ENCODE measurements around the gene LPCAT2. TPM values are rescaled to one million over a fixed set of nuclear protein-coding genes. Genes with fewer than 3 reads are reported as not detected.
A peak's percentile ranks its signal among the peaks of the same experiment; 100 is the strongest.

Gene LPCAT2
- total RNA-seq, 1 experiment from 2014 or later, result 62.1 TPM

DNA sequence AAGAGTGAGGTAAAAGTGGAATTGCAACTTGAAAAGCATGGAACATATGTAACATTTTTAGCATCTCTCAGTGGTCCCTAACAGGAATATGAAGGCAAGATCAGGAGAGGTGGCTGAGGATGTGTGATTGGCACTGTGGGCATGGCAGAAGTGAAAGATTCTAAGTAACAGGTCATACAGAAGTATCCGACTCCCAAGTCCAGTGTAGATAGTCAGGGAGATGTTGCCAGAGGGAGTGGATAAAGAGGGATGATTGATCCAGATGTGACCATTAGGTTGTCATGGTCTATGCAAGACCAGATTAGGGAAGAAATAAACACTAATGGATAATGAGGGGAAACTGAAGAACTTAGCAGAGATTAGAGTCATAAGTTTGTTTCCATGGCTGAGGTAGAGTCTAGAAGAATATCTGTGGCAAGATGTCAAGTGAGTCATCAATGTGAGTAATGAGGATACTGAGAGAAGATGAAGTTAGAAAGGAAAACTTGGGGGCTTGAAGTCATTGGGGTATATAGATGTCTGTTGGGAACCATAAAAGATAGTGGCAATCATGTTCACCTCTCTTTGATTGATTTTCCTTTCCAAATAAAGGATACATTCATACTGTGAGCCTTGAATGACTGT, 33.7 kb downstream of the LPCAT2 start:
- Histone ChIP-seq H3K27ac (ENCODE audit: low read length) (no peak overlapping the region), H3K36me3 (ENCODE audit: control insufficient read depth, insufficient read depth, low read length) (peaks cover 12% of the 10 kb centered on the region), H3K27me3 (ENCODE audit: control insufficient read depth, insufficient read depth, low read length) (no peaks in the 10 kb centered on the region), H3K4me3 (ENCODE audit: low read depth in 2 of 2, low read length in 2 of 2) (no peak overlapping the region), H3K4me1 (ENCODE audit: control insufficient read depth, insufficient read depth, low read length) (peaks cover 3% of the 10 kb centered on the region; the same call in 1 of the 2 replicates), H3K9me3 (ENCODE audit: control insufficient read depth, insufficient read depth, low read depth, low read length) (no peaks in the 10 kb centered on the region)
- intact Hi-C loops (cut with micrococcal nuclease; ENCODE audit: unreplicated experiment) (loop anchor here (10.0 kb wide), 1 partner anchor 162 kb away; no protein-coding TSS in a partner anchor), in situ Hi-C loops (cut with HindIII; ENCODE audit: low pct_unique_long_range_greater_than_20kb, low sequenced_read_pairs) (no loop called here)
- POLR2A ChIA-PET, result no interaction called here
- CTCF ChIA-PET, result no interaction called here
- DNase-seq (ENCODE audit: low read depth, low spot score), result no peak
- ATAC-seq, result no peak
- BruUV-seq (replicated peaks), result no TSS peak
- TF ChIP-seq SIN3A (IDR thresholded peaks at IDR 0.05; ENCODE audit: borderline replicate concordance, insufficient read depth, low read depth, low read length) (no peak), POLR2AphosphoS5 (IDR thresholded peaks at IDR 0.05; ENCODE audit: low read depth, low read length) (no peak)
- TF ChIP-seq, protein P1, sequence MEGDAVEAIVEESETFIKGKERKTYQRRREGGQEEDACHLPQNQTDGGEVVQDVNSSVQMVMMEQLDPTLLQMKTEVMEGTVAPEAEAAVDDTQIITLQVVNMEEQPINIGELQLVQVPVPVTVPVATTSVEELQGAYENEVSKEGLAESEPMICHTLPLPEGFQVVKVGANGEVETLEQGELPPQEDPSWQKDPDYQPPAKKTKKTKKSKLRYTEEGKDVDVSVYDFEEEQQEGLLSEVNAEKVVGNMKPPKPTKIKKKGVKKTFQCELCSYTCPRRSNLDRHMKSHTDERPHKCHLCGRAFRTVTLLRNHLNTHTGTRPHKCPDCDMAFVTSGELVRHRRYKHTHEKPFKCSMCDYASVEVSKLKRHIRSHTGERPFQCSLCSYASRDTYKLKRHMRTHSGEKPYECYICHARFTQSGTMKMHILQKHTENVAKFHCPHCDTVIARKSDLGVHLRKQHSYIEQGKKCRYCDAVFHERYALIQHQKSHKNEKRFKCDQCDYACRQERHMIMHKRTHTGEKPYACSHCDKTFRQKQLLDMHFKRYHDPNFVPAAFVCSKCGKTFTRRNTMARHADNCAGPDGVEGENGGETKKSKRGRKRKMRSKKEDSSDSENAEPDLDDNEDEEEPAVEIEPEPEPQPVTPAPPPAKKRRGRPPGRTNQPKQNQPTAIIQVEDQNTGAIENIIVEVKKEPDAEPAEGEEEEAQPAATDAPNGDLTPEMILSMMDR (IDR thresholded peaks at IDR 0.05), result no peak

DNA sequence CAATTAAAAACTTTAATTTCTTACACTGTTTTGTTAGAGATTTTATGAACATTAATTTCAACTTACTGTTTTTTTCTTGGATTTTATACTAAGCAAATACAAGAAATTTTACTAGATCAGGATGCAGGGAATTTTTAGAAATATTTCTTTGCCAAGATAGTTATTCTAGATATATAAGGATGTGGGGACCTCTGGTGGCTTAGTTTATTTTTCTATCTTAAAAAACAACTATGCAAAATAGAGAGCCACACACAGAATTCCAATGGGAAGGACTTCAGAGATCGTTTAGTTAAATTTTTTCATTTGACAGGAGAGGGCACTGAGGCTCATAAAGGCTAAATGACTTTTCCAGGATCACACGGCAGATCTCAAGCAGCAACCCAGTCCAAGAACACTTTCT, 34.6 kb downstream of the LPCAT2 start:
- ATAC-seq (no peak), DNase-seq (ENCODE audit: low read depth, low spot score) (no peak)
- intact Hi-C loops (cut with micrococcal nuclease; ENCODE audit: unreplicated experiment), result loop anchor here (10.0 kb wide), 1 partner anchor 161 kb away; no protein-coding TSS in a partner anchor
- no peak for TF ChIP-seq SIN3A (IDR thresholded peaks at IDR 0.05; ENCODE audit: borderline replicate concordance, insufficient read depth, low read depth, low read length)
- TF ChIP-seq, protein P1 (IDR thresholded peaks at IDR 0.05), result peak; percentile 29; the same call in 1 of the 2 replicates
- in situ Hi-C loops (cut with HindIII; ENCODE audit: low pct_unique_long_range_greater_than_20kb, low sequenced_read_pairs), result no loop called here
- no TSS peak for BruUV-seq (replicated peaks)
- Histone ChIP-seq H3K27me3 (ENCODE audit: control insufficient read depth, insufficient read depth, low read length) (no peaks in the 10 kb centered on the region), H3K4me3 (ENCODE audit: low read depth in 2 of 2, low read length in 2 of 2) (no peak overlapping the region), H3K27ac (ENCODE audit: low read length) (no peak overlapping the region), H3K9me3 (ENCODE audit: control insufficient read depth, insufficient read depth, low read depth, low read length) (no peaks in the 10 kb centered on the region), H3K4me1 (ENCODE audit: control insufficient read depth, insufficient read depth, low read length) (peaks cover 3% of the 10 kb centered on the region; the same call in 1 of the 2 replicates), H3K36me3 (ENCODE audit: control insufficient read depth, insufficient read depth, low read length) (peaks cover 8% of the 10 kb centered on the region)
- CTCF ChIA-PET, result no interaction called here
- POLR2A ChIA-PET, result no interaction called here

DNA sequence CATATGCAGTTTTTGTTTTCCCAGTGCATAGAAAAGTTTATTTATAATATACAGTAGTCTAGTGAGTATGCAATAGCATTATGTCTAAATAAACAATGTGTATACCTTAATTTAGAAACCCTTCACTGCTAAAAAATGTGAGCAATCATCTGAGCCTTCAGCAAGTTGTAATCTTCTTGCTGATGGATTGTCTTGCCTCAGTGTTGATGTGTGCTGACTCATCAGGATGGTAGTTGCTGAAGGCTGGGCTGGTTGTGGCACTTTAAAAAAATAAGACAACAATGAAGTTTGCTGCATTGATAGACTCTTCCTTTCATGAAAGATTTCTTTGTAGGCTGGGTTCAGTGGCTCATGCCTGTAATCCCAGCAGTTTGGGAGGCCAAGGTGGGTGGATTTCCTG, 43.7 kb downstream of the LPCAT2 start:
- CTCF ChIA-PET, result no interaction called here

More for the DNA sequence above, 43.7 kb downstream of the LPCAT2 start:
- H3K4me1 ChIP-seq (ENCODE audit: control insufficient read depth, insufficient read depth, low read length), result no peaks in the 10 kb centered on the region
- H3K27me3 ChIP-seq (ENCODE audit: control insufficient read depth, insufficient read depth, low read length), result no peaks in the 10 kb centered on the region
- in situ Hi-C loops (cut with HindIII; ENCODE audit: low pct_unique_long_range_greater_than_20kb, low sequenced_read_pairs), result no loop called here
- POLR2A ChIA-PET, result no interaction called here
- TF ChIP-seq SIN3A (IDR thresholded peaks at IDR 0.05; ENCODE audit: borderline replicate concordance, insufficient read depth, low read depth, low read length) (no peak), POLR2AphosphoS5 (IDR thresholded peaks at IDR 0.05; ENCODE audit: low read depth, low read length) (no peak), TCF7L2 (IDR thresholded peaks at IDR 0.05; ENCODE audit: low read depth, low read length) (no peak)
- TF ChIP-seq, protein P2, sequence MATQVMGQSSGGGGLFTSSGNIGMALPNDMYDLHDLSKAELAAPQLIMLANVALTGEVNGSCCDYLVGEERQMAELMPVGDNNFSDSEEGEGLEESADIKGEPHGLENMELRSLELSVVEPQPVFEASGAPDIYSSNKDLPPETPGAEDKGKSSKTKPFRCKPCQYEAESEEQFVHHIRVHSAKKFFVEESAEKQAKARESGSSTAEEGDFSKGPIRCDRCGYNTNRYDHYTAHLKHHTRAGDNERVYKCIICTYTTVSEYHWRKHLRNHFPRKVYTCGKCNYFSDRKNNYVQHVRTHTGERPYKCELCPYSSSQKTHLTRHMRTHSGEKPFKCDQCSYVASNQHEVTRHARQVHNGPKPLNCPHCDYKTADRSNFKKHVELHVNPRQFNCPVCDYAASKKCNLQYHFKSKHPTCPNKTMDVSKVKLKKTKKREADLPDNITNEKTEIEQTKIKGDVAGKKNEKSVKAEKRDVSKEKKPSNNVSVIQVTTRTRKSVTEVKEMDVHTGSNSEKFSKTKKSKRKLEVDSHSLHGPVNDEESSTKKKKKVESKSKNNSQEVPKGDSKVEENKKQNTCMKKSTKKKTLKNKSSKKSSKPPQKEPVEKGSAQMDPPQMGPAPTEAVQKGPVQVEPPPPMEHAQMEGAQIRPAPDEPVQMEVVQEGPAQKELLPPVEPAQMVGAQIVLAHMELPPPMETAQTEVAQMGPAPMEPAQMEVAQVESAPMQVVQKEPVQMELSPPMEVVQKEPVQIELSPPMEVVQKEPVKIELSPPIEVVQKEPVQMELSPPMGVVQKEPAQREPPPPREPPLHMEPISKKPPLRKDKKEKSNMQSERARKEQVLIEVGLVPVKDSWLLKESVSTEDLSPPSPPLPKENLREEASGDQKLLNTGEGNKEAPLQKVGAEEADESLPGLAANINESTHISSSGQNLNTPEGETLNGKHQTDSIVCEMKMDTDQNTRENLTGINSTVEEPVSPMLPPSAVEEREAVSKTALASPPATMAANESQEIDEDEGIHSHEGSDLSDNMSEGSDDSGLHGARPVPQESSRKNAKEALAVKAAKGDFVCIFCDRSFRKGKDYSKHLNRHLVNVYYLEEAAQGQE (IDR thresholded peaks at IDR 0.05; ENCODE audit: insufficient read depth in 1 of 2, low read depth in 2 of 2, low read length in 1 of 2), result no peak
- TF ChIP-seq, protein P1 (IDR thresholded peaks at IDR 0.05), result no peak
- no peak overlapping the region for H3K27ac ChIP-seq (ENCODE audit: low read length)
- intact Hi-C loops (cut with micrococcal nuclease; ENCODE audit: unreplicated experiment), result no loop called here
- BruUV-seq (replicated peaks), result no TSS peak
- peaks cover 3% of the 10 kb centered on the region; the same call in 1 of the 2 replicates for H3K36me3 ChIP-seq (ENCODE audit: control insufficient read depth, insufficient read depth, low read length)
- ATAC-seq (no peak), DNase-seq (ENCODE audit: low read depth, low spot score) (no peak)
- no peaks in the 10 kb centered on the region for H3K9me3 ChIP-seq (ENCODE audit: control insufficient read depth, insufficient read depth, low read depth, low read length)
- H3K4me3 ChIP-seq (ENCODE audit: low read depth in 2 of 2, low read length in 2 of 2), result no peak overlapping the region

Data from Panc1 (cell line).